Cardiac muscle cell (in vitro differentiated cells and primary cell): ENCODE data around the gene PPM1H. TPM values are rescaled to one million over a fixed set of nuclear protein-coding genes. Genes with fewer than 3 reads are reported as not detected.

Experiments
- DNase-seq, 2 donors: peaks; one replicate each; pipeline versions ENCODE4 v3.0.0 to v3.0.0-alpha.2; 2010 to 2017; ENCODE audit warnings: low read depth in 1 of 2, low spot score in 1 of 2
- H3K27ac ChIP-seq: fragments of 200-600 bp; sonication (generic); 2 replicates; pipeline ENCODE4 v1.5.1; 2016
- H3K27me3 ChIP-seq: fragments of 200-600 bp; sonication (generic); 2 replicates; pipeline ENCODE4 v1.6.0; 2016; ENCODE audit warnings: control low read depth
- H3K36me3 ChIP-seq: fragments of 200-600 bp; sonication (generic); 2 replicates; pipeline ENCODE4 v1.5.1; 2016; ENCODE audit warnings: control low read depth
- H3K4me1 ChIP-seq: fragments of 200-600 bp; sonication (generic); 2 replicates; pipeline ENCODE4 v1.8.1; 2017; ENCODE audit warnings: low read depth, mild to moderate bottlenecking, mixed run types
- H3K4me3 ChIP-seq: fragments of 200-600 bp; sonication (generic); 2 replicates; pipeline ENCODE4 v1.5.1; 2016; ENCODE audit warnings: mild to moderate bottlenecking
- H3K9me3 ChIP-seq: fragments of 200-600 bp; sonication (generic); 2 replicates; pipeline ENCODE4 v1.5.1; 2017; ENCODE audit warnings: low read depth, mild to moderate bottlenecking, control low read depth
- polyA plus RNA-seq: library from polyadenylated mRNA; unstranded; fragments of >200 nt; fragmentation: Nextera tagmentation; extraction: Ambion mirVana; gene quantifications from 2 replicates; pipeline ENCODE4 v1.2.1, GENCODE V29; 2016
- total RNA-seq: library from RNA; depleted of rRNA; stranded (reverse); fragments of >200 nt; gene quantifications from 2 replicates; pipeline ENCODE4 v1.2.3, GENCODE V29; 2016
- TF ChIP-seq, protein P1 (sequence below): IDR thresholded peaks from 2 replicates; pipeline ENCODE4 v1.5.1; 2012; ENCODE audit warnings: low read depth, mild to moderate bottlenecking, low read length

Gene PPM1H
- total and polyA plus RNA-seq, 2 experiments from 2014 or later: 2.9 to 3.3 TPM

DNA sequence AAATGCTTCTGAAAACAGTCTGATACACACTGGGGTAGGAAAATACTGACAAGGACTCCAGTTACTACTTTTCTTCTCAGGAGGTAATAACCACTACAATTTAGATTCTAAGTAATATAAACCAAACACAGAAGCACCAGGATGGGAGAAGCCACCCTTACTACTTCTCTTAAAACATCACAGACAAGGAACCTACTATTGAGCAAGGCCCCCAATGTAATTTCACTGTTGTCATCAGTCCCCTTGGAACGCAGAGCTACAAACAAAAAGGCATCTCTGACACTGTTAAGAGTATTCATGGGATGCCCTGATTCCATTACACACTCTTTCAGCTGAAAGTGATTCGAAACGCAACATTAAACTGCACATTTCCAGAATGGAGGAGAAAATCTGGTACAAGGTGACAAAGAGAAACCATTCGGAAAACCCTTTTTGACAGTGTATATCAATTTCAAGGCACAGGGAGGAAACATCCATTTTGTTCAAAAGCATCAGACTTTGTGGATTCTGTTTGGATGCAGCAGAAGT is 185.9 kb downstream of the PPM1H start:
- DNase-seq: no peak
- H3K27ac ChIP-seq: no peak overlapping the region
- no peaks in the 10 kb centered on the region for H3K27me3 ChIP-seq
- no peaks in the 10 kb centered on the region for H3K36me3 ChIP-seq
- H3K4me3 ChIP-seq: no peak overlapping the region
- TF ChIP-seq, protein P1, sequence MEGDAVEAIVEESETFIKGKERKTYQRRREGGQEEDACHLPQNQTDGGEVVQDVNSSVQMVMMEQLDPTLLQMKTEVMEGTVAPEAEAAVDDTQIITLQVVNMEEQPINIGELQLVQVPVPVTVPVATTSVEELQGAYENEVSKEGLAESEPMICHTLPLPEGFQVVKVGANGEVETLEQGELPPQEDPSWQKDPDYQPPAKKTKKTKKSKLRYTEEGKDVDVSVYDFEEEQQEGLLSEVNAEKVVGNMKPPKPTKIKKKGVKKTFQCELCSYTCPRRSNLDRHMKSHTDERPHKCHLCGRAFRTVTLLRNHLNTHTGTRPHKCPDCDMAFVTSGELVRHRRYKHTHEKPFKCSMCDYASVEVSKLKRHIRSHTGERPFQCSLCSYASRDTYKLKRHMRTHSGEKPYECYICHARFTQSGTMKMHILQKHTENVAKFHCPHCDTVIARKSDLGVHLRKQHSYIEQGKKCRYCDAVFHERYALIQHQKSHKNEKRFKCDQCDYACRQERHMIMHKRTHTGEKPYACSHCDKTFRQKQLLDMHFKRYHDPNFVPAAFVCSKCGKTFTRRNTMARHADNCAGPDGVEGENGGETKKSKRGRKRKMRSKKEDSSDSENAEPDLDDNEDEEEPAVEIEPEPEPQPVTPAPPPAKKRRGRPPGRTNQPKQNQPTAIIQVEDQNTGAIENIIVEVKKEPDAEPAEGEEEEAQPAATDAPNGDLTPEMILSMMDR: no peak
- no peaks in the 10 kb centered on the region for H3K9me3 ChIP-seq
- H3K4me1 ChIP-seq: no peaks in the 10 kb centered on the region

DNA sequence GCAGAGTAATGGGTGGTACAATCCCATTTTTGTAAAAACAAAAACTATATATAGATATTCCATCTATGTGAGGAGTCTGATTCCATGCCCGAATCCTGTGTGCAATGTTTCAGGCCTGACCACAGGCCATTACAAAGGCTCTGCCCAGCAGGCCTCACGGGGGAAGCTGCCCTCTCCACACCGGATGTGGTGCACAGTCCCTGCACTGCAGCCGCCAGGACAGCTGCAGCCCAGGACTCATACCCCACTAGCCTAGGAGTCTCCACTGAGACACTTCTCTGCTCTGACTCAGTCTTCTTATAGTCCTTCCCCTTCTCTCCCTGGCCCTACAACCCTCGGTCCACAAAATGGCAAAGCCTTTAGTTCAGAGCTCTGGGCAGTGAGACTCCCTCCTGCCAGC is 190.4 kb downstream of the PPM1H start:
- Histone ChIP-seq H3K36me3 (no peaks in the 10 kb centered on the region), H3K4me1 (no peaks in the 10 kb centered on the region), H3K4me3 (no peak overlapping the region), H3K27me3 (no peaks in the 10 kb centered on the region), H3K27ac (no peak overlapping the region), H3K9me3 (no peaks in the 10 kb centered on the region)
- DNase-seq: peak in 1 of 2 donors; percentile 9
- TF ChIP-seq, protein P1: no peak

DNA sequence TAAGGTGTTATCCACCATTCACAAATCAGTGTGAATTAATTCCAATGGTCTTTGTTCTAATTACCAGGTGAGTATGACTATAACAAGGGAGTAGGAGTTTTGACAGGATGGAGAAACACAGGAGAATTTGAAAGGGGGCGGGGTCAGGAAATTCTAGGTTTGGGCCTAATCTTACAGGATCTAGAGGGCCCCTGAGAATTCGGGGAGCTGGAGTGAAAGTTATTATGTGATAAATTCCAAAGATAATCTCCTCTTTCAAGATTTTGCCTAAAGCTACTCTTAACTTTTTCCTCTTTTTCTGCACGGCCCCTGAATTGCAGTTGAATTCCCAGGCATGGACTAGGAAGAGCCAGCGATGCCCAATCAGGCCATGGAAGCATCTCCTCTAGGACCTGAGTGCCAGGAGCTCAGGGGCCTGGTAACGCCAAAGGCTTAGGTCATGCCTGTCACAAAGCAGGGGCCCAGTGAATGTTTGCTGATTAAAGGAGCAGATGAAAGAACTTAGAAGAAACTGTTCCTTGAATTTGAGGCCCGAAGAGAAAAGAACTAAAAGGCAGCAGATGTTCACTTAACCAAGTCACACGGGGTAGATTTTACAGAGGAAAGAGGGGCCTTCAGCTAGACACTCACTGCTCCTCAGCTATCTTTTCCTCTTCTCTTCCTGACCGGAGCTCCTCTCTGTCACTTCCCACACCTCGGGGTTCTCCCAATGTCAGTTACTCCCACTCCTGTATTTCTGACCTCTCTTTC is 195.5 kb downstream of the PPM1H start:
- TF ChIP-seq, protein P1: no peak
- no peak overlapping the region for H3K4me3 ChIP-seq
- DNase-seq: no peak
- no peaks in the 10 kb centered on the region for H3K9me3 ChIP-seq
- no peaks in the 10 kb centered on the region for H3K4me1 ChIP-seq
- H3K36me3 ChIP-seq: no peaks in the 10 kb centered on the region
- H3K27ac ChIP-seq: no peak overlapping the region
- H3K27me3 ChIP-seq: no peaks in the 10 kb centered on the region

DNA sequence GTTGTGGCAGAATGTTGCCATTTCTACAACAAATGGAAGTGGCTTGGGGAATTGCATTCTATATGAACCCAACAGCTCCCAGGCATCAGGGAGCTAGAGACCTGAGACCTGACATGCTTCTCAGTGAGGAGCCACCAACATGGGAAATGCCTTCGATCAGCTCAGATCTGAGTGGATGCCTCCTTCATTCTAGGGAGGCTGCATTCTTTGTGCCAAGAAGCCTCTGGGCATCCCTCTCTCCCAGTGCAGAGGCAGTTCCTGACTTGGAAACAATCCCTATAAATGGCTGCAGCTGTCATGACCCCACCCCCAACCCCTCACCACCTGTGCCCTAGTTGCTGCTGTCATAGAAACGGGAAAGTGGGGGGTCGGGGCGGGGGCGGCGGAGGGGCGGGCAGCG is 196.3 kb downstream of the PPM1H start:
- no peaks in the 10 kb centered on the region for H3K36me3 ChIP-seq
- no peak overlapping the region for H3K27ac ChIP-seq
- TF ChIP-seq, protein P1: no peak
- H3K9me3 ChIP-seq: no peaks in the 10 kb centered on the region
- DNase-seq: no peak
- H3K4me3 ChIP-seq: no peak overlapping the region
- no peaks in the 10 kb centered on the region for H3K4me1 ChIP-seq
- H3K27me3 ChIP-seq: no peaks in the 10 kb centered on the region

DNA sequence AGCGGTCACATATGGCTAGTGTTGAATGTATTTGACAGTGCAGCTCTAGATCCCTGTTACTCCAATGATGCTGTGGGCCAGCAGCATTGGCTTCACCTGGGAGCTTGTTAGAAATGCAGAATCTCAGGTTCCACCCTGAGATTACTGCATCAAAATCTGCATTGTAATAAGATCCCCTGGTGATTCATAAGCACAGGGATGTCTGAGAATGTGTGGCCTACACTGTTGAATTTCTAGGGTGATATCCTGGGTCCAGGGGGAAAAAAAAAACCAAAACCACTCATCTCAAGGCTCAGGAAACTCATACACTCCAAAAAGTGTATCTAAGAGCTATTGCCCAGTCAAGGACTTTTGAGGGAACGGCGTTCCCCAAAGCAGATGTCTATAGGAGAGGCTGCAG is 196.8 kb downstream of the PPM1H start:
- TF ChIP-seq, protein P1: no peak
- no peak overlapping the region for H3K27ac ChIP-seq
- H3K4me3 ChIP-seq: no peak overlapping the region
- H3K36me3 ChIP-seq: no peaks in the 10 kb centered on the region
- no peaks in the 10 kb centered on the region for H3K9me3 ChIP-seq
- no peak for DNase-seq
- H3K27me3 ChIP-seq: no peaks in the 10 kb centered on the region
- H3K4me1 ChIP-seq: no peaks in the 10 kb centered on the region
